HG03575 (cell line): ENCODE results near the gene MS4A6A.
"Not testable (repeated sequence)": the region's sequence is repeated elsewhere in the genome, so short reads cannot be mapped to it uniquely, and the experiment has no call there.

Experiments used
- ATAC-seq: cut with Tn5 transposase; IDR thresholded peaks from one replicate; pipeline ENCODE4 v1.9.1; 2021; ENCODE audit not compliant: unreplicated experiment, insufficient number of reproducible peaks, low FRiP score; ENCODE audit errors: extremely low read depth

Gene MS4A6A

GRCh38 chr11:60186128-60186527 lies 3.2 kb upstream of the MS4A6A start:
- ATAC-seq = not testable (repeated sequence)

- not testable (repeated sequence) for ATAC-seq
These were observed 2.6 kb upstream of the MS4A6A start for GRCh38 chr11:60185512-60185827.

GRCh38 chr11:60184824-60185511 lies 2.1 kb upstream of the MS4A6A start:
- ATAC-seq = no peak

DNA sequence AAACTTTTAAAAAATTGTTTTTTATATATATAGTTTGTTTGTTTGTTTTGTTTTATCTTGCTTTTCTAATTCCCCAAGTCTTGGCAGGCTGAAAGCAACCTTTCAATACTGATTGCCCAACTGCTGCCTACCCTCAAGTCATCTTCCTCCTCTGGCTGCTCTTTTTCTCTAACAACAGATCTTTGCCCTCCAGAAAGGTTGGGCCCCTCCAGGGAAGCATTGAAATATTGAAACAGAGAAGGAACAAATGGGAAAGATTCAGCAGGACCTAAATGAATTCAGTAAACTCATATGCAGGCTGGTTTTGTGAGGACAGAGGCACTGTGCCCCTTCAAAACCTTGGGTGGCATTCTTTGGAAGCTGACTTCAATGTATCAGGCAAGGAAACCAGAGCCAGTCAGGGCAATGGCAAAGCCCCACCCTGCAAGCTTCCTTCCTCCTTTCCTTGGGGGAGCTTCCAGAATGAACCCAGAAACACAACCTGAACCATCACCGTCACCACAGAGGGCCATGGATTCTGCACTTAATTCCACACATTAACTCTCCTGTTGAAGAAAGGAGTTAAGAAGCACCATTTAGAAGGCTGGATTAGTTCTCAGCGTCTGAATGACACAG lies 815 bp upstream of the MS4A6A start:
- ATAC-seq = no peak

GRCh38 chr11:60175860-60176275 lies 7.0 kb downstream of the MS4A6A start:
- no peak for ATAC-seq

- no peak for ATAC-seq
These were observed 10.9 kb downstream of the MS4A6A start for GRCh38 chr11:60172011-60172410.

DNA sequence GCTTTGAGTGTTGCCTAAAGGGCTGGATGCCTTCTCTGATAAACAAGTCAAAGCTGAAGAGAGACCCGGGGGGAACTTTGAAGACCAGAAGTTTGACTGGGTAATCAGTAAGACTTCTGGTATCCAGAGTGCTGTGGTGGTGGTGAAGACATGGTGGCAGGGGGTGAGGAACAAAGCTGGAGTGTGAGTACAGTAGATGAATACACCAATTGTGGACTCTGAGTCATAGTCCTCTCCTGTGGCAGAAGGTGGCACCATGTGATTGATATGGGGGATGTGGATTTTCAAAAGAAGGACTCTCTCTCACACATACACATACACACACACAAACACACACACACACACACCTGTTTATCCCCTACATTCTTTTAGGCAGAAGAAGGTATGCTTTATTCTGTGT lies 12.3 kb downstream of the MS4A6A start:
- ATAC-seq = no peak

DNA sequence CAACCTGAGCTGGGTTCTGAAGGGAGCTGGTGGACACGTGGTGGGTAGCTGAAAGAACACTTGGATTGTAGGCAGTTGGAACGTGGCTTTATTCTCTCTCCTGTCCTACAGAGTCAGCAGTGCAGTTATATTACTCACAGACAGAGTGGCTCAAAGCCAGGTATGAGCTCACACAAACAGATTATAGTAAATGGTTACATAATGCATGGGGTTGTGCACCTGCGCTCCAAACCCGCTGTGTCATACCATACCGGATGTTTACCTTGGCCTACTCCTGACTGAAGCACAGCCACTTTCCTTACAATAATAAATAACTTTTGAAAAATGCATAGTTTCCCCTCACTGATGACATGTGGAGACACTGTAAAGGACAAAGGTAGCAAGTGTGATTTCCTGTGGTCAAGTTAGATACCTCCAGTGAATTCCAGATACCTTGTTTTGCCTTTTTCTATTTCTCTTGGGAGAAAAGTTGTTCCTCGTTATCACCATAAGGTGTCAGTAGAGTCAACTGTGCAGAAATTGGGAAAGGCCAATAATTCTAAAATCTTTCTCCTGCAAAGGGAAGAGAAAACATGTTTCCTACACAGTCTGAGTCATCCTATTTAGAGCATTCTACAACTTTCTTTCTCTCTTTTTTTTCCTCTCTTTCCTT lies 13.5 kb downstream of the MS4A6A start:
- no peak for ATAC-seq

DNA sequence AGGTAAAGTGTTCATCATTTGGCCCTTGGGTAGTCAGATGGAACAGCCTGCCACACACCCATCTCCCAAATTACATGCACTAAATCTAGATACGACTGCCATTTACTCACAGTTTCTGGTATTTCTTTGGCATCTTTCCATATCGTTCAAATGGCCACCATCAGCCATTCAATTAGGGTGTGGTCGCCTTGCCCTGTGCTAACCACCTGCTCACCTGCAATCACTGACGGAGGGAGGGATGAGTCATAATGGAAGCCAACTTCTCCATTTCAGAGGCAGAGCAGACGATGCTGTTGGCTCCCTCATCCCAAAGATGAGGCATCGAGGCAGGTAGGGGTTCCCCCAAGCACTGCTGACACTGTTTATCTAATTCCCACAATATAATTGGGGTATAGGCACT lies 14.6 kb downstream of the MS4A6A start:
- no peak for ATAC-seq

DNA sequence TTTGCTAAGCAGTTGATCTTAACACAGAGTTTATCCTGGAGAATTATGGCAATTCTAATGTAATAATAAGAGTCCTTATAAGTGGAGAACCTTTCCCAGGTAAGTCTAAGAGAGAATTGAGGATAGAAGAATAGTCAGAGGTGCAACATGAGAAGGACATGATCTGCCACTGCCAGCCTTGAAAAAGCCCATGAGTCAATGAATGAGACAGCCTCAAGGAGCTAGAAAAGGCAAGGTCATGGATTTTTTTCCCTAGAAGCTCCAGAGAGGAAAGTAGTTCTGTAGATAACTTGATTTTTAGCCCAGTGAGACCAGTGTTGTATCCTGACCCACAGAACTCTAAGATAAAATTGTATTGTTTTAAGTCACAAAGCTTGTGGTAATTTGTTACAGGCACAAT lies 16.9 kb downstream of the MS4A6A start:
- ATAC-seq = no peak

DNA sequence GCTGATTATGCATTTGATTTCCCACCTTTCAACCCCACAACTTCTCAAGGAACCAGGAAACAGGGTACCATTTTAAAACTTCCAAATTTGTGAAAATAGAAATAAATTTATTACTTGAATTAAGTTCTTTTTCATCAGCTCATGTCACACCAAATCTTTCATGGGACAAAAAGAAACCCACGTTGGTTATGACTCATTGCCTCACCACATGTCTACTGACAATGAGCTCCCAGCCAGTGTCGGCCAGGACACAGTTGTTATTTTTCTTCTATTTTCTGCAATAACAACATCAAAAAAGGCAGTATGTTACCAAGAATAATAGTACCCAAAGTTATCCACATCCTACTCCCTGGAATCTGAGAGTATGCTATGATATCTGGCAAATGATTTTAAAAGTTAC lies 17.3 kb downstream of the MS4A6A start:
- no peak for ATAC-seq

DNA sequence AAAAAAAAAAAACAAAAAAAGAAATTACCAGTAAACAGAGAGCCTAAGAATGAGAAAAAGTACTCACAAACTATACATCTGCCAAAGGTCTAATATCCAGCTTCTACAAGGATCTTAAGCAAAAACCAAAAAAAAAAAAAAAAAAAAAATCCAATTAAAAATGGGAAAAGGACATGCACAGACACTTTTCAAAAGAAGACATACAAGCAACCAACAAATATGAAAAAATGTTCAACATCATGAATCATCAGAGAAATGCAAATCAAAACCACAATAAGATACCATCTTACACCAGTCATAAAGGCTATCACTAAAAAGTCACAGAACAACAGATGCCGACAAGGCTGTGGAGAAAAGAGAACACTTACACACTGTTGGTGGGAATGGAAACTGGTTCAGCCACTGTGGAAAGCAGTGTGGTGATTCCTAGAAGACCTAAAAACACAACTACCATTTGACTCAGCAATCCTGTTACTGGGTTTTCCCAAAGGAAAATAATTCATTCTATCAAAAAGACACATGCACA lies 18.3 kb downstream of the MS4A6A start:
- ATAC-seq = no peak

DNA sequence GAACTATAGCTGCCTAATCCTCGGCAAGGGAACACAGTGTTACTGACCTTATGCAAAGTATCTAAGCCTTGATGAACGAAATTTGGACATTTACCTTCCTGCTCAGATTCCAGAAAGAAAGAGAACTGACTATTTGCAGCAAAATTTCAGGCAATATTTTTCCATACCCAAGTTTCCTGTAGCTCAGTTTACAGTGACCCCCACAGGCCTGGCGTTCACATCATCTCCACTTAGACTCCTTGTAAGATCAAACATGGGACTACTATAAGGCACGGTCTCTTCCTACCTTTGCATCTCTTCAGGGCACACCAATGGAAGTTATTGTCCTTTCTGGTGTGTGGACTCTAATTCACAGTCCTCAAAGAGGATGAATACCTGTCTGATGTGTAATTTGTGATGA lies 21.1 kb downstream of the MS4A6A start:
- ATAC-seq = no peak

DNA sequence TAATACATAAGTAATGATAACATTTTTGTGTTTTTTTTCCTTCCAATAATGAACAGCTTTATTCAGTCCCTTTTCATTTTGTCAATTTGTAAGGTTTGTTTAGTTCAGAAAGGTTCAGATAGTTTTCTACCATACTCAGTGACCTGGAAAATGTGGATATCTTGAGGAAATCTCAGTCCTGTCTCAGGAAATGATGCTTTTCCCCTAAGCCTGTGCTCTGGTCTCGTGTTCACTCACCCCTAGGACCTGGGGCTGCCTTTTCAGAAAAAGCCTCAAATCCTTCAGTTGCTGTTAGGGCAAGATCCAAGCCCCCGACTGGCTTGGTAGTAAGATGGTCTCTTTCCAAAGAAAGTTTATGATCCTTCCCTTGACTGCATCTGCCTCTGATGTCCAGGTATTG lies 21.8 kb downstream of the MS4A6A start:
- ATAC-seq = no peak

GRCh38 chr11:60159868-60160267 lies 23.0 kb downstream of the MS4A6A start:
- no peak for ATAC-seq

- no peak for ATAC-seq
These were observed 23.6 kb downstream of the MS4A6A start for GRCh38 chr11:60159284-60159683.

GRCh38 chr11:60158636-60159035 lies 24.2 kb downstream of the MS4A6A start:
- ATAC-seq = no peak

DNA sequence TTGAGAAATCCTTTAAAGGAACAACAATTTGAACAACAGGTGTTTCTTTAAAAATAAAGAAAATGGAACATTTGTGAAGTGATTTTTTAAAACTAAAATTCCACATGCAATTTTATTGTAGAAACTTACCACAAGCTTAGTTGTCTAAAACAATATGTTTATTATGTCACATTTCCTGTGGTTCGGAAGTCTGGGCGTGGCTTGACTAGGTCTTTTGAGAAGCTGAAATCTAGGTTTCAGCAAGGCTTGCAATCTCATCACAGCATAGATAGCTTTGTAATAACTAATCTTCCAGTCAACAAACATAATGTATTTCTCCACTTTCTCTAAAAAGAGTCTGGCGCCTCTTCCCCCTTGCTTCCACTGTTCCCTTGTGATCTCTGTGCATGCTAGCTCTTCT lies 27.0 kb downstream of the MS4A6A start:
- no peak for ATAC-seq

GRCh38 chr11:60152727-60153126 lies 30.2 kb downstream of the MS4A6A start:
- not testable (repeated sequence) for ATAC-seq

DNA sequence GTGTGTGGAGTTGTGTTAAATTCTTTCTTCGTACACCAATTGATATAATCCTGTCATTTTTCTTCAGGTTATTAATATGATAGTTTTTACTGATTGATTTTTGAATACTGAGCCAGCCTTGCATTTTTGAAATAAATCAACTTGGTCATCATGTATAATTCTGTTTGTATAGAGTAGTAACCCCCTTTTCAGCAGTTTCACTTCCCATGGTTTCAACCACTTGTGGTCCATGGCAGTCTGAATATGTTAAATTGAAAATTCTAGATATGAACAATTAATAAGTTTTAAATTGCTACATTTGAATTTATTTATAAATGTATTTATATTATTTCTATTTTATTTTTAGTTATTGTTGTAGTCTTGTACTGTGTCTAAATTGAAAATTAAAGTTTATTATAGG lies 32.6 kb downstream of the MS4A6A start:
- ATAC-seq = no peak
